GM19035 (cell line): Measurements from ENCODE around the gene GPR108.
"Not testable (repeated sequence)": the region's sequence is repeated elsewhere in the genome, so short reads cannot be mapped to it uniquely, and the experiment has no call there.

Experiments
- ATAC-seq: cut with Tn5 transposase; IDR thresholded peaks from one replicate; pipeline ENCODE4 v1.9.1; 2021; ENCODE audit not compliant: unreplicated experiment

Gene GPR108

DNA sequence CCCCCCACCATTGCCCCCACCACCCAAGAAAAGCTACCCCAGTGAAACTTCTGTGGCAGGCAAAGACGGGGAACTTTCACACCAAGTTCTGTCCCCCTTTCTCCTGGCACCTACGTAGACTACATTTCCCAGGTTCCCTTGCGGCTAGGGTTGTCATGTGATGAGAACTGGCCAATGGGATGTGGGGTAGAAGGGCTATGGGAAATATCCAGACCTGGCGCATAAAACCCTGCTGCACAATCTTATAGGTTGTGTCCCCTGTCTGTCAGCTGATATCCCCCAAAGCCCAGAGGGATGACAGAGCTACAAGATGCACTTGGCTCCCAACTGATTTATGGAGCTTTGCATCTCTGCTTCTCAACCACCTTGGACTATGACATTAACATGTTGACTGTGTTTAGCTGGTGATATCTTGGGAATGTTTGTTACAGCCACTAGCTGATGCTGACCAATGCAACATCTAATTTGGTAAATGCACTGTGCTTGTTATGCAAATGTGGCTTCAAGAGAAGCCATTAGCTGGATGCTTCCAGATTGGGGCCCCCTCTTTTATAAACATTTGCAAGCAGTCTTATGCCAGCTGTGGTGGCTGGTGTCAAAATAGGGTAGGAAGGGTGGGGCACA is 23.8 kb upstream of the GPR108 start:
- no peak for ATAC-seq

- no peak for ATAC-seq
These were observed 23.2 kb upstream of the GPR108 start for GRCh38 chr19:6760606-6761005.

DNA sequence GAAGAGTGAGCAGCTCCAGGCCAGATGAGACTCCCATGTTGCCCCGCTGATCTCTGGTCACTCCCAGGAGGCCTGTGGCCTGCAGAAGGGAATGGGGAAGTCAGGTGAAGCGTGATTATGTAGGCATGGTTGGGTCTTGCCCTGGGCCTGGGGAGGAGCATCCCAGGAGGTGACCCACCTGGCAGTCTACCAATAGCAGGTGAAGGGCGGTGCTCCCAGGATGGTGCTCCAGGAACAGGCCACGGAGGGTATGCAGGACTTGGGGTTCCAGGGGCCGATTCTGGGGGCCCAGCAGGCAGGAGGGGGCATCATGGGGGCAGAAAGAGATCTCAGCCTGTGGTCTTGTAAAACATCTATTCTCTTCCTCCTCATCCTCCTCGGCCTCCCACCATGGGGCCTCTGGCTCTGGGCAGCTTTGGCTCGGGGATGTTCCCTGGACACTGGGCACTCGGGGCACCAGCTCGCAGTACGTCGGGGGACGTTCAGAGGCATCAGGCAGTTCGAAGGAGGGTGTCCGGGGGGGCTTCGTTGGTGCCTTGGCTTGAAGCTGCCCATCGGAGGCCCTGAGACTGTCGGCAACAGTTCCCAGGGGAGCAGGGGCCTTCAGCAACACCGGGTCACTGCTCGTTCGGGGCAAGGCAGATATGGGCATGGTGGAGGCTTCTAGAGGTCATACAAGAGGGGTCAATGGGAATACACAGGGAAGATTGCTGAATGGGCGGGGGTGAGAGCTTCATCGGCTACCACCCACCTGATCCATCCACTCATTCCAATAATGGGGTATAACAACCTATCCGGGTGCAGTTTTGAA is 17.5 kb upstream of the GPR108 start:
- no peak for ATAC-seq

DNA sequence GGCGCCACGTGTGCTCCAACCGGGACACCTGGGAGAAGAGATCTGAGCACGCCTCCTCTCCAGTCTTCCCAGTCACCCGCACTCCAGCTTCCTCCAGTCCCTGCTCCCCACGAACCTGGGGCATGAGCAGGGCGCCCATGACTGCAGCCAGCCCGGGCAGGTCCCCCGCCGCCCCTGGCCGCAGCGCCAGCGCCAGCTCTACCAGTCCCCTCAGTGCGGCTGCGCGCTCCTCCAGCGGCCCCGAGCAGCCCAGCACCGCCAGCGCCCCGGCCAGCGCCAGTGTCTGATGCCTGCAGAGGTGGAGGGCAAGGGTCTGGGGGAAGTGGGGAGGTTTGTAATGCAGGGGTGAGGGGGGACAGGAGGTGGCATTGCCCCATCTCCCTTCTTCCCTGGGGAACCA is 16.8 kb upstream of the GPR108 start:
- no peak for ATAC-seq

DNA sequence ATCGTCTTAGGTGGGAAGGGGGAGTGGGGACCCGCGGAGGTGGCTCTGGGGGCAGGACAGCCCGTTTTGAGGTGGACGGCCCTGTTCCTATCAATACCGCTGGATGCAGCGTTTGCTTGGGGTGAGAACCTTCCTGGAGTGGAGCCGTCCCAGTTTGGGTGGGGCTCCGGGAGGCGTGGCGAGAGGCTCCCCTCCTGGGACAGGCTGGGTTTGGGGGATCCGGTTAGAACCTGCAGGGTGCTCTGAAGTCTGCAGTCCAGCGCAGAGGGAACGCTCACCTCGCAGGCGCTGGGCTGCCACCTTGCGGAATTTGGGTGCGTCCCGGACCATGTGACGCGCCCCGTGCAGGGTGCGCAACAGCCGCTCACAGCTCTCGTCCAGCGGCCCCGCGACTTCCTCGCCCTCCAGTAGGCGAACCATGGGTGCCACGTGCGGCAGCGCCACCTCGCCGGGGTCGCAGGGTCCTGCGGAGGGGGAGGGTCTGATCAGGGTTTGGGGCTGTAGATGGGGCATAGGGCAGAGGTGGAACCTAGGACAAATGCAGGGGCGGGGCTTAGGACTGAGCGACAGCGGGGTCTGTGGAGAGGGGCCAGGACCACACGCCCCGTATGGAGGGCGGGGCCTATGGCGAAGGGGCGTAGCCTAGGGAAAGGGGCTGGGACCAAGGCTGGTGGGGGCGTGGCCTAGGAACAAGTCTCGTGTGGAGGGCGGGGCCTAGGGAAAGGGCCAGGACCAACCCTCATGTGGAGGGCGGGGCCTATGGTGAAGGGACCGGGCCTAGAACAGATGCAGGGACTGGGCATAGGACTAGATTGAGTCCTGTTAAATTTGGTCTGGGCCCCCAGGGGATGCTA is 16.0 kb upstream of the GPR108 start:
- peak; percentile 73 for ATAC-seq

DNA sequence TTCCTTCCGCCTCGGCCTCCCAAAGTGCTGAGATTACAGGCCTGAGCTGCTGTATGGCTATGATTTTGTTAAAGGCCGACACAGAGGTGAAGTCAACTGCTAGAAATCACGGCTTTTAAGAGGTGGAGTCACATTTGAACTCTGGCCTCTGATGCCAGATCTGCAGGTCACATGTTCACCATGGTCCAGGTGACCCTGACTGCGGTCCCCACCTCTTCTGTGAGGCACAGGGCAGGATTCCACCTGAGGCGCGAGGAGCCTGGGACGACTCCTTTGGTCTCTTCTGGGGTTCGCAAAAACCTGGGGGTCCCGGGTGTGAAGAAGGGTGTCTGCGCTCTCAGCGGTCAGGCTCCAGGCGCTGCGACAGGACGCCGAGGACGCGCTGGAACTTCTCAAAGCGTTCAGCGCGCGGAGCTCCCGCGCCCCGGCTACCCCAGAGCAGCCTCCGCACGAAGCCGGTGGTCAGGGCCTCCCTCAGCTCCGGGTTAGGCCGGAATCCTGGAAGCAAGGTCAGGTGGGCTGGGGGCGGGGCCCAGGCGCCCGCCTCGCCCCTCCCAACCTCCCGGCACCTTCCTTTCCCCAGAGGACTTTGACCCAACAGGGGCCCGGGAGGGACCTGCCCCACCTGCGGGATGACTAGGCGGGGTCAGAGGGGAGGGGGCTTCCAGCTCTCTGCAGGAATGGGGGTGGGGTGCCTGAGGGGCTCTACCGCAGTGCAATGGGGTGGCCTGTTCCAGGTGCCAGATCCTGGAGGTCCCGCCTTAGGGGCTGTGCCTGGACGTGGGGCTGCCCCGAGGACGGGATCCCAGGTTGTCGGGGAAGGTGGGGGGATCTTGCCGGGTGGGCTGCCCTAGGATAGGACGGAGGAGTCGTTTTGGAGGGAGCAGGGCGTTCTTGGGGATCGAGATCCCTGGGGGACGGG is 15.1 kb upstream of the GPR108 start:
- no peak for ATAC-seq

DNA sequence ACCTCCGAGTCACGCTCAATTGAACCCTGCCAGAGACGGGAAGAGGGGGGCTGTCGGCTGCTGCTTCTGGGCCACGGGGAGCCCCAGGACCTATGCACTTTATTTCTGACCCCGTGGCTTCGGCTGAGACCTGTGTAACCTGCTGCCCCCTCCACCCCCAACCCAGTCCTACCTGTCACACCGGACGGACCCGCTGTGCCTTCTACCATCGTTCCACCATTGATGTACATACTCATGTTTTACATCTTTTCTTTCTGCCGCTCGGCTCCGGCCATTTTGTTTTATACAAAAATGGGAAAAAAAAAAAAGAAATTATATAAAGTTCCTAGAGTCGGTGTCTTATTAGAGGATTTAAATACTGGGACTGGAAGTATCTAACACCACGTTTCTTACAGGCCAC is 13.8 kb upstream of the GPR108 start:
- ATAC-seq: no peak

- no peak for ATAC-seq
These were observed 12.7 kb upstream of the GPR108 start for GRCh38 chr19:6750062-6750461.

DNA sequence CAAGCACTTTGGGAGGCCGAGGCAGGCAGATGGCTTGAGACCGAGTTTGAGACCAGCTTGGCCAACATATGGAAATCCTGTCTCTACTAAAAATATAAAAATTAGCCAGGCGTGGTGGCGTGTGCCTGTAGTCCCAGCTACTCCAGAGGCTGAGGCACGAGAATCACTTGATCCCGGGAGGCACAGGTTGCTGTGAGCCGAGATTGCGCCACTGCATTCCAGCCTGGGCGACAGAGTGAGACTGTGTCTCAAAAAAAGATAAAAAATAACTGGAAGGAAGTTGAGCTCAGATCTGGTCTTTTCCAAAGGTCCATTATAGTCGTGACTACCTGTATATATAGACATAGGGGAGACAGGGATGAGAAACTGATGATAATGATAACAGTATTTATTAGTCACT is 11.2 kb upstream of the GPR108 start:
- ATAC-seq: not testable (repeated sequence)

DNA sequence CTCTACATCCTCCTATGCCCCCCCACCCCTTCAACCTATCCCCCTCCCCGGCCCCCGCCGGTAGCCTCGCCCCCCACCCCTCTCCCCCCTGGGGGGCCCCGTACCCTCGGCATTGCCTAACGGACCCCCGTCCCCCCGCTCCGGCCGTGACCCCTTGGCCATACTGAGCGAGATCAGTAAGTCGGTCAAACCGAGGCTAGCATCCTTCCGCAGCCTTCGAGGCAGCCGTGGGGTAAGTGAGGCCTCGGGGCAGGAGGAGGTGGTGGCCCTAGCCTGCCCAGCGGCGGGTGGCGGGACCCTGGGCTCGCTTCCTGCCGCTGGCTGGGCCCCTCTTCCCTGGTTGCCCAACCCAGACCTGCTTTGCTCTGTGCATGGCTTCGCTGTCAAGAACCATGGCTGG is 8.6 kb upstream of the GPR108 start:
- no peak for ATAC-seq

- no peak for ATAC-seq
These were observed 7.3 kb upstream of the GPR108 start for GRCh38 chr19:6744381-6745301.

GRCh38 chr19:6743714-6744380 is 6.5 kb upstream of the GPR108 start:
- ATAC-seq: no peak

- no peak for ATAC-seq
These were observed 5.7 kb upstream of the GPR108 start for GRCh38 chr19:6743066-6743465.

GRCh38 chr19:6740589-6741343 is 3.4 kb upstream of the GPR108 start:
- no peak for ATAC-seq

DNA sequence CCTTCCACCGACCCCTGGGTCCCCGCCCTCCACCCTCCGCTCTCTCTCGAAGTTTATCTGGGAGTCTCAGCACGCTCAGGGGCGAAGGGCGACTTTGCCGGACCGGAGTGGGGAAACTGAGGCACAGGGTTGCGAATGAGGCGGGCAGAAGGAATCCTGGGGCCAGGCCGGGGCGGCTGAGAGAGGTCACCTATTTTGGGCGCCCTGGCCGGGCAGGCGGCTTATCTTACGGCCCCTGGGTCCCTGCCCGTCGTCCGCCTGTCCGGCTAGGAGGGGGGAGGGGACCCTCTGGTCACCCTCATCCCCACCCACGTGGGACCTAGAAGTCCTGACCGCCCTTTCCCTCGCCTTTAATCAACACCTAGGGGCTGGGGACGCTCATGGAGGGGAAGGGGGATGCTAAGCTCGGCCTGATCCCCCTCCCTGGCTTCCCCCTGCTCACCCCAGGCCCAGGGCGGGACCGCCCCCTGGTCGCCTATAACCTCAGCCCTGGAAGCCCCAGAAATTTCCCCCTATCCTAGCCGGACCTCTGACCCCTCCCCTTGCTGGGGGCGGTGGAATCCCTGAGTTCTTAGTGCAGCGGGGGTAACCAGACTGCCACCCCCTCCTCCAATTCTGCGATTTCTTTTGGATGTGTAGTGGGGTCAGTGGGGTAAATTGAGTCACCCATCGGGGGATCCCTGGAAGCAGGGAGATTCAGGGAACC is 2.7 kb upstream of the GPR108 start:
- ATAC-seq: no peak

- no peak for ATAC-seq
These were observed 2.1 kb upstream of the GPR108 start, which contains the start of gene TRIP10 for GRCh38 chr19:6739390-6739882. TRIP10 (plus strand) TSS chr19:6739680; CDS start chr19:6739762, 82 bp downstream.

DNA sequence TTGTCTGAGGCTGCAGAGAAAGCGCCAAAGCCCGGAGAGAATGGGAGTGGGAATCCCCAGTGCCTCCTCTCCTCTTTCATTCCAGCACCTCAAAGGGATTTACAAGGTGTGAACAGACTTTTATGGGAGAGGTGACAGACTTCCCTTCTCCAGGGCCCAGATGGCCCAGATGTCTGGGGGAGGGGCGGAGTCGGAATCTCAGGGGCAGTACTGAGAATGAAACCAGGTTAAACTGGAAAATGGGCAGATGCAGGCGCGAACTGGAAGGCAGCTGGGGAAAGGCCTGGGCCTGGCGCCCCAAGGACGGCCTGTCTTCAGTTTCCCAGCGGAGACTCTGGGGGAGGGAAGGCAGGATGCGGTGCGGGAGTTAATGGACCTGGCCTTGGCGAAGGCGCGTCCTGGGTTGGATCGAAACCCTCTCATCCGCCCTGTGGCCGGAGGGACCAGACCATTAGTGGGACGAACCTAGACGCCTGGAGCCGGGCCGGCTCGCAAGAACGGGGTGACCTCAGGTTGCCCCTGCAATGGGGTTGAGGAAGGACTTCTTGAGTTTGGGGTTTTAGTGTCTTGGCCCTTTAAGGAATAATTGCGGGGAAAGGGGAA is 1.5 kb upstream of the GPR108 start:
- ATAC-seq: no peak
